LNCaP clone FGC (cell line): Measurements from ENCODE around the gene CPT1A.

Experiments used
- DNase-seq: peaks from one replicate; pipeline ENCODE4 v3.0.0-alpha.2; 2011; ENCODE audit warnings: low read depth
- H3K4me3 ChIP-seq: 2 replicates; pipeline ENCODE4 v1.5.1; 2011; ENCODE audit warnings: mild to moderate bottlenecking, low read depth, low read length, control low read depth
- TF ChIP-seq, protein P1 (sequence below): IDR thresholded peaks from 2 replicates; pipeline ENCODE4 v1.5.1; 2012; ENCODE audit warnings: mild to moderate bottlenecking; ENCODE audit not compliant: control insufficient read depth, insufficient read depth; ENCODE audit errors: extremely low read depth

The CPT1A gene

DNA sequence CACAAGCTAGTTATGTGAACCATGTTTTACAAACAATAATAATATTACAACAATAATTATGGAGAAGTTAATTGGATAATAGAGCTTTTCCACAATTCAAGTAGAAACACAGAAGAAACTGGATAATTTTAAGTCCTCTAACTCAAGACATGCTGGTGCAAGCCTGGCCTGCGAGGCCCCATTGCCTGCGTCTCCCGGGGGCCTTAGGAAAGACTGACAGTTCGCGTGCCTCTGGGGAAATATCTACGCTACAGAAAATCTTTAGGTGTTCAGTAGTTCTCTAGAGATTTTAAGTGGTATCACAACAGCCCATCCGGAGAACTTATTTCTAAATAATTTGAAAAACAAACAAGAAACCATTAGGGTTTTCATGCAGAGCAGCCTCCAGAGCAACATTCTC, 134.2 kb downstream of the CPT1A start:
- no peak overlapping the region for H3K4me3 ChIP-seq
- TF ChIP-seq, protein P1, sequence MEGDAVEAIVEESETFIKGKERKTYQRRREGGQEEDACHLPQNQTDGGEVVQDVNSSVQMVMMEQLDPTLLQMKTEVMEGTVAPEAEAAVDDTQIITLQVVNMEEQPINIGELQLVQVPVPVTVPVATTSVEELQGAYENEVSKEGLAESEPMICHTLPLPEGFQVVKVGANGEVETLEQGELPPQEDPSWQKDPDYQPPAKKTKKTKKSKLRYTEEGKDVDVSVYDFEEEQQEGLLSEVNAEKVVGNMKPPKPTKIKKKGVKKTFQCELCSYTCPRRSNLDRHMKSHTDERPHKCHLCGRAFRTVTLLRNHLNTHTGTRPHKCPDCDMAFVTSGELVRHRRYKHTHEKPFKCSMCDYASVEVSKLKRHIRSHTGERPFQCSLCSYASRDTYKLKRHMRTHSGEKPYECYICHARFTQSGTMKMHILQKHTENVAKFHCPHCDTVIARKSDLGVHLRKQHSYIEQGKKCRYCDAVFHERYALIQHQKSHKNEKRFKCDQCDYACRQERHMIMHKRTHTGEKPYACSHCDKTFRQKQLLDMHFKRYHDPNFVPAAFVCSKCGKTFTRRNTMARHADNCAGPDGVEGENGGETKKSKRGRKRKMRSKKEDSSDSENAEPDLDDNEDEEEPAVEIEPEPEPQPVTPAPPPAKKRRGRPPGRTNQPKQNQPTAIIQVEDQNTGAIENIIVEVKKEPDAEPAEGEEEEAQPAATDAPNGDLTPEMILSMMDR, result no peak
- no peak for DNase-seq

DNA sequence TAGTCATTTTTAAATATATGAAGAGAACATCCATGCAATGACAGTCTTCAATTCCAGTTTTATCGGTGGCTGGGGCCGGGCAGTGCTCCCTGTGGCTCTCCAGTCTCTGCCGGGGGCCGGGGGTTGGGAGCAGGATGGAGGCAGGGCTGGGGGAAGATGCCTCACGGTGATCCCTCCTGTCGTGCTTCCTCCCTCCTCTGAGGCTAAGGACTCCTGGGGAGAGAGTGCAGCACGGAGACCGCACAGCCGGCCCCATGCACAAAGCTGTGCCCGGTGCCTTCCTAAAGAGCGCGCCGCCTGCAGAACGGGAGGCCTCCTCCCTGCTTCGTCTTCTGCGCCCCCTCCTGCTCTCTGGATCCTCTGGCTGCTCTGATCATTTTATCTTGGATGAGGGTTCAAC, 136.8 kb downstream of the CPT1A start:
- H3K4me3 ChIP-seq, result no peak overlapping the region
- TF ChIP-seq, protein P1, result no peak
- DNase-seq, result no peak
